Esophagus squamous epithelium (tissue), 5 donors: ENCODE results near the gene CHD6. TPM values are rescaled to one million over a fixed set of nuclear protein-coding genes. Genes with fewer than 3 reads are reported as not detected.

Source experiments
- DNase-seq: peaks from one replicate; lab custom pipeline; 2025; lab: John Stamatoyannopoulos, UW
- H3K27ac ChIP-seq, 4 donors: fragments of 200-600 bp; sonication (generic); one replicate each; pipeline ENCODE4 v1.5.1; 2016 to 2019; ENCODE audit warnings: mild to moderate bottlenecking in 1 of 4
- H3K27me3 ChIP-seq, 4 donors: fragments of 200-600 bp; sonication (generic); 1 replicate in 3 of 4; 2 replicates in 1 of 4; pipeline versions ENCODE4 v1.5.1 to v1.6.0; 2017 to 2021; ENCODE audit warnings: antibody characterized with exemption in 1 of 4
- H3K36me3 ChIP-seq, 3 donors: fragments of 200-600 bp; sonication (generic); one replicate each; pipeline ENCODE4 v1.5.1; 2016 to 2019
- H3K4me1 ChIP-seq, 3 donors: fragments of 200-600 bp; sonication (generic); one replicate each; pipeline ENCODE4 v1.5.1; 2017 to 2019
- H3K4me3 ChIP-seq, 4 donors: fragments of 200-600 bp; sonication (generic); 1 replicate in 3 of 4; 2 replicates in 1 of 4; pipeline ENCODE4 v1.5.1; 2016 to 2019; ENCODE audit warnings: mild to moderate bottlenecking in 2 of 4, moderate library complexity in 1 of 4
- H3K9me3 ChIP-seq, 3 donors: fragments of 200-600 bp; sonication (generic); one replicate each; pipeline ENCODE4 v1.5.1; 2016 to 2019
- POLR2A ChIP-seq, 4 donors: fragments of 450-650 bp; IDR thresholded peaks; one replicate each; pipeline ENCODE4 v1.6.1; 2017; ENCODE audit warnings: antibody characterized with exemption in 4 of 4, mild to moderate bottlenecking in 4 of 4, moderate library complexity in 3 of 4
- WGBS, 2 donors: methylation state at CpG; one replicate each; pipeline ENCODE4 v1.1.5; 2018; 5-methylcytosine and 5-hydroxymethylcytosine counted together
- intact Hi-C: fragments of 100-400 bp; cut with DNase I; formaldehyde crosslinking; loops from one replicate; pipeline ENCODE4 v1.15.0; 2022
- total RNA-seq, 4 donors: library from RNA; depleted of rRNA; stranded (reverse); fragments of >200 nt; gene quantifications; one replicate each; pipeline ENCODE4 v1.1.0, GENCODE V29; 2016
- TF ChIP-seq, protein P1 (sequence below), 6 experiments: fragments of 450-650 bp in 4 of 6; fragments of 200-600 bp in 2 of 6; sonication (generic) in 2 of 6; IDR thresholded peaks; one replicate each; pipeline ENCODE4 v1.5.1; 2016 to 2019; ENCODE audit warnings: antibody characterized with exemption in 6 of 6, mild to moderate bottlenecking in 4 of 6, moderate library complexity in 4 of 6
- donor health status: DM: yes; HTN: yes; CAD: no.

Gene CHD6
- total RNA-seq, 4 donors from 2014 or later = 11.8 to 29.9 (median 17.6) TPM

DNA sequence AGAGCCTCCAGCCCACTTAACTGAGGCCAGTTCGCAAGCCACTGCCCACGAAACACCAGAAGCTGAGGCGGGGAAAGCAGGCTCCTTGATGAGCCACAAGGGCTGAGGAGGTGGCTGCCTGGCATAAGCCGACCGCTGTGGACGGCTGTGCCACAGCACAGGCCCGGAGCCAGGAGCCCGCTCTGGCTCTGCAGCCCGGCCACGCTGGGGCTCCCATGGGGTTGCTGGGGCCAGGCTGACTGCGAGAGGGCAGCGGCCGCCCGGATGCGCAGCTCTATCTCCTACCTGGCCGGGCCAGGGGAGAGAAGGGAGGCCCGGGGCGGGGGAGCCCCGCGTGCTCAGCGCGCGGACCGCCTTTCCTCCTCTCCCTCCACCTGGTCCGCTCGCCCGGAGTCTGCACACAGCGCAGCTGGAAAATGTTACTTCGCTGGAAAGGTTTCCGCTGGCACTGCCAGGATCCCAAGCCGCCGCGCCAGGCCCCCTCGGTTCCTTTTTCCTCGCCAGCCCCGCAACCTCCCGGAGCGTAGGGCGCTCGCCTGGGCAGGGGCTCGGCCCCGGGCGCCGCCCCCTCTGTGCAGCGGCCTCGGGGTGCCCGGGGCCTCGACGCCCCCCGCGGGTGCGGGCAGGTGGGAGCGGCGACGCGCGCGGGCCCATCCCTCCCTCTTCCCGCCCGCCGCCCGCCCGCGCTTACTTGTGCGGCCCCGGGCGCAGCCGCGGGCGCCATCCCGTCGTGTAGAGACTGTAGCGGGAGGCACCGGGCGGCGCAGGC, 252.2 kb downstream of the CHD6 start:
- DNase-seq = no peak

DNA sequence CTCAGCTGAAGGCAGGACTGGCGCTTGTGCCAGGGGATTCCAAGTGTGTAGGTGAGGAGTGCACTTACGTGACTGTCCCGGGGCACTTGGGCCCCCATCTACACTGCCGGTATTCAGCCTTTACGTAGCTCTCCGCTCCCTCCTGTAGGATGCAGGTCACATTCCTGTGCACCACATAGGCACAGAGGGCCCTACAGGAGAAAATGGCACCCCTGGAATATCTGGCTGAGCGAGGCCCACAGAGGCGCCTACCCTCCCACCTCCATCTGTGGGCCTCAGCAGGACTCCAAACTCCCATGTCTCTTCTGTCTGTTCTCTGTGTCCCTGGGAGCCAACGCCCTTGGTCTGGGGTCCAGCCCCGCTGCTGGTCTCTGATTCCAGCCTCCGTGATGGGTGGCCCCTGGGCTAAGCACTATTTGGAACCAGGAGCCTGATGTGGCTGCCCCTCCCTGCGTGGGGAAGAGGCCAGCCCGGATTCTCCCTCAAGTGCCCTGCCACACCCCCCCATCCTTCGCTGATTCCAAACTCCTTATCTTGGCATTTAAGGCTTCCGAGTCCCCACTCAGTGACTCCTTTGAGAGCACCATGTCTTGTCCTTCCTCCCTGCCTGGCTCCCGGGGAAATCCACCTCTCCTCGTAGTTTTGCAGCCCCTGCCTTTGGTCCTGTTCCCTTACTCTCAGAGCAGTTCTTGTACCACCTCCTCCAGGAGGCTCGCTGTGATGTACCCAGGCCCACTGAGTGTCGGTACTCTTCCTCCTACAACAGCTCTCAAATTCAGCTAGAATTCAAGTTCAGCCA, 253.0 kb downstream of the CHD6 start:
- no peak for DNase-seq
- H3K9me3 ChIP-seq = no peaks in the 10 kb centered on the region
- H3K36me3 ChIP-seq = no peaks in the 10 kb centered on the region
- no peak overlapping the region for H3K27ac ChIP-seq
- intact Hi-C loops = no loop called here
- TF ChIP-seq POLR2A (IDR thresholded peaks at IDR 0.05) = no peak
- TF ChIP-seq, protein P1, sequence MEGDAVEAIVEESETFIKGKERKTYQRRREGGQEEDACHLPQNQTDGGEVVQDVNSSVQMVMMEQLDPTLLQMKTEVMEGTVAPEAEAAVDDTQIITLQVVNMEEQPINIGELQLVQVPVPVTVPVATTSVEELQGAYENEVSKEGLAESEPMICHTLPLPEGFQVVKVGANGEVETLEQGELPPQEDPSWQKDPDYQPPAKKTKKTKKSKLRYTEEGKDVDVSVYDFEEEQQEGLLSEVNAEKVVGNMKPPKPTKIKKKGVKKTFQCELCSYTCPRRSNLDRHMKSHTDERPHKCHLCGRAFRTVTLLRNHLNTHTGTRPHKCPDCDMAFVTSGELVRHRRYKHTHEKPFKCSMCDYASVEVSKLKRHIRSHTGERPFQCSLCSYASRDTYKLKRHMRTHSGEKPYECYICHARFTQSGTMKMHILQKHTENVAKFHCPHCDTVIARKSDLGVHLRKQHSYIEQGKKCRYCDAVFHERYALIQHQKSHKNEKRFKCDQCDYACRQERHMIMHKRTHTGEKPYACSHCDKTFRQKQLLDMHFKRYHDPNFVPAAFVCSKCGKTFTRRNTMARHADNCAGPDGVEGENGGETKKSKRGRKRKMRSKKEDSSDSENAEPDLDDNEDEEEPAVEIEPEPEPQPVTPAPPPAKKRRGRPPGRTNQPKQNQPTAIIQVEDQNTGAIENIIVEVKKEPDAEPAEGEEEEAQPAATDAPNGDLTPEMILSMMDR (IDR thresholded peaks at IDR 0.05) = no peak
- peak overlapping the region in 3 of 4 donors; percentile 33 to 67 (median 50) for H3K4me3 ChIP-seq
- peaks cover 0 to 63% (median 5%) of the 10 kb centered on the region in 4 donors for H3K27me3 ChIP-seq
- H3K4me1 ChIP-seq = peaks cover 4 to 24% (median 5%) of the 10 kb centered on the region in 3 donors
- 73 to 88% methylated on average over 5 to 14 of the region's 19 CpGs for WGBS, 2 donors

More for the DNA sequence above, 252.2 kb downstream of the CHD6 start:
- intact Hi-C loops = no loop called here
- TF ChIP-seq, protein P1 (IDR thresholded peaks at IDR 0.05) = no peak
- TF ChIP-seq POLR2A (IDR thresholded peaks at IDR 0.05) = no peak
- no peaks in the 10 kb centered on the region for H3K36me3 ChIP-seq
- H3K27me3 ChIP-seq = peaks cover 0 to 63% (median 5%) of the 10 kb centered on the region in 4 donors
- peak overlapping the region; percentile 4 to 67 (median 42) for H3K4me3 ChIP-seq
- H3K27ac ChIP-seq = no peak overlapping the region
- H3K9me3 ChIP-seq = peaks cover 0 to 2% (median 0%) of the 10 kb centered on the region in 3 donors
- H3K4me1 ChIP-seq = peaks cover 4 to 24% (median 5%) of the 10 kb centered on the region in 3 donors
- 8 to 22% methylated on average over 9 to 18 of the region's 76 CpGs for WGBS, 2 donors

DNA sequence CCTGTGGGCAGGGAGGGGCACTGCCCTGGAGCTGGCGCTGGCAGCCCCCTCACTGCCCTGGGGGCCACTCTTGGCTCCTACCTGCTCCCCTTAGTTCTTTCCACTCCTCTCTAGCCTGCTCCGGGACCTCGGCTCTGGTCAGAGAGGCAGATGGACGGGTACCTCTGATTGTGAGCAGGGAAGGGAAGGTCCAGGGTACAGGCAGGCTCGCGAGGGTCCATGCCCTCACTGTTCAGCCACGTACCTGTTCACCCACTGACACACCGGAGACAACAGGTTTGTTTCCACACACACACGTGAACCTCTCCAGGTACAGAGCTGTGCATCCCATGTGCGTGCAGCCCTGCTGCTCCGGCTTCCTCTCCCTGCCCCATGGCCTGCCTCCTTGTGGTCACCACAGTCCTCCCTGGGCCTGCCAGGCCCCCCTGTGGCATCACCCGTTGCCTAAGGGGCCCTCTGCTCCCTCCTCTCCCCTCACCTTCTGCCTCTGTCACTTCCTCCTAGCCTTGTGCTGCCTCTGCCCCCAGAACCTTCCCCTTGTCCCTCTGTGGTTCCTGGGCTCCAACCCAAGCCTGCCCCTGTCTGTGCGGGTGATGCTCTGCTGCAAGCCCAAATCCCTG, 253.8 kb downstream of the CHD6 start:
- intact Hi-C loops = no loop called here
- DNase-seq = no peak
- no peak for TF ChIP-seq POLR2A (IDR thresholded peaks at IDR 0.05)
- TF ChIP-seq, protein P1 (IDR thresholded peaks at IDR 0.05) = no peak
- Histone ChIP-seq H3K36me3 (peaks cover 0 to 5% (median 0%) of the 10 kb centered on the region in 3 donors), H3K4me3 (no peak overlapping the region), H3K4me1 (peaks cover 4 to 24% (median 5%) of the 10 kb centered on the region in 3 donors), H3K9me3 (no peaks in the 10 kb centered on the region), H3K27ac (no peak overlapping the region), H3K27me3 (peaks cover 0 to 57% (median 5%) of the 10 kb centered on the region in 4 donors)
- 76 to 85% methylated on average over 5 to 11 of the region's 13 CpGs for WGBS, 2 donors

DNA sequence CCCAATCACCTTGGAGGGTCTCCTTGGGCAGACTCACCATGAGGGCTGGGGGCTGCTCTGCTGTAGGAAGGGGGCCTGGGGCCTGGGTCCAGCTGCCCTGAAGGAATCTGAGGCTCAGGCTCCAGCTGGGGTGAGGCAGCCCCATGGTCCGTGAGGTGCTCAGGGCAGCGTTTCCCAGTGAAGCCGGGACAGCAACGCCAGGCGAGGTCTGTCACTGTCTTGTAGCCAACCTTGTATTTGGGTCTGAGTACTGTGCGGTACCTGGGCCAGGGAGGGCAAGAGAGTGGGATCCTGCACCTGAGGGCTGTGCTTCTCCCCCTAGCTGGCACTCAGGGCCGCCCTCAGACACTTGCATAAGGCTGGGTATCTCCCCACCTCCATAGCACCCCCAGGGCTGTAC, 254.6 kb downstream of the CHD6 start:
- DNase-seq = no peak
- WGBS, 2 donors = 100% methylated on average over 1 of the region's 7 CpGs; no CpG with 5 or more reads in 1 of the 2 donors
- H3K36me3 ChIP-seq = peaks cover 0 to 13% (median 0%) of the 10 kb centered on the region in 3 donors
- peaks cover 4 to 24% (median 5%) of the 10 kb centered on the region in 3 donors for H3K4me1 ChIP-seq
- H3K27ac ChIP-seq = no peak overlapping the region
- intact Hi-C loops = no loop called here
- H3K9me3 ChIP-seq = no peaks in the 10 kb centered on the region
- peaks cover 0 to 52% (median 5%) of the 10 kb centered on the region in 4 donors for H3K27me3 ChIP-seq
- H3K4me3 ChIP-seq = no peak overlapping the region
- TF ChIP-seq POLR2A (IDR thresholded peaks at IDR 0.05) = no peak
- TF ChIP-seq, protein P1 (IDR thresholded peaks at IDR 0.05) = no peak
